Esophagus muscularis mucosa (tissue), 4 donors: ENCODE measurements around the gene SPEG.

ENCODE experiments used
- CTCF ChIP-seq, 3 experiments: fragments of 200-600 bp in 2 of 3; fragments of 450-650 bp in 1 of 3; sonication (generic) in 2 of 3; IDR thresholded peaks; one replicate each; pipeline ENCODE4 v1.5.1; 2017 to 2019; ENCODE audit warnings: antibody characterized with exemption in 3 of 3, mild to moderate bottlenecking in 2 of 3, moderate library complexity in 1 of 3
- EP300 ChIP-seq: sonication (generic); formaldehyde crosslinking; IDR thresholded peaks from one replicate; pipeline ENCODE4 v1.6.1; 2017; ENCODE audit warnings: antibody characterized with exemption
- POLR2A ChIP-seq: fragments of 450-650 bp; IDR thresholded peaks from one replicate; pipeline ENCODE4 v1.6.1; 2017; ENCODE audit warnings: antibody characterized with exemption, moderate library complexity, mild to moderate bottlenecking, low read depth
- POLR2AphosphoS5 ChIP-seq, 2 donors: sonication (generic); formaldehyde crosslinking; IDR thresholded peaks; one replicate each; pipeline ENCODE4 v1.6.1; 2017; ENCODE audit warnings: antibody characterized with exemption in 2 of 2

- no peak for TF ChIP-seq POLR2A
- peak; percentile 98 for TF ChIP-seq EP300
- TF ChIP-seq CTCF (IDR thresholded peaks at IDR 0.05), result no peak
- peak; percentile 84 to 90 for TF ChIP-seq POLR2AphosphoS5 (IDR thresholded peaks at IDR 0.05)
Measured at GRCh38 chr2:219452361-219453317, 18.0 kb downstream of the SPEG start.
